ENCODE measurements around the gene PCSK6. TPM values are rescaled to one million over a fixed set of nuclear protein-coding genes. Genes with fewer than 3 reads are reported as not detected.

PCSK6 gene
- polyA plus RNA-seq, 1 donor from 2014 or later, result 1.1 TPM

DNA sequence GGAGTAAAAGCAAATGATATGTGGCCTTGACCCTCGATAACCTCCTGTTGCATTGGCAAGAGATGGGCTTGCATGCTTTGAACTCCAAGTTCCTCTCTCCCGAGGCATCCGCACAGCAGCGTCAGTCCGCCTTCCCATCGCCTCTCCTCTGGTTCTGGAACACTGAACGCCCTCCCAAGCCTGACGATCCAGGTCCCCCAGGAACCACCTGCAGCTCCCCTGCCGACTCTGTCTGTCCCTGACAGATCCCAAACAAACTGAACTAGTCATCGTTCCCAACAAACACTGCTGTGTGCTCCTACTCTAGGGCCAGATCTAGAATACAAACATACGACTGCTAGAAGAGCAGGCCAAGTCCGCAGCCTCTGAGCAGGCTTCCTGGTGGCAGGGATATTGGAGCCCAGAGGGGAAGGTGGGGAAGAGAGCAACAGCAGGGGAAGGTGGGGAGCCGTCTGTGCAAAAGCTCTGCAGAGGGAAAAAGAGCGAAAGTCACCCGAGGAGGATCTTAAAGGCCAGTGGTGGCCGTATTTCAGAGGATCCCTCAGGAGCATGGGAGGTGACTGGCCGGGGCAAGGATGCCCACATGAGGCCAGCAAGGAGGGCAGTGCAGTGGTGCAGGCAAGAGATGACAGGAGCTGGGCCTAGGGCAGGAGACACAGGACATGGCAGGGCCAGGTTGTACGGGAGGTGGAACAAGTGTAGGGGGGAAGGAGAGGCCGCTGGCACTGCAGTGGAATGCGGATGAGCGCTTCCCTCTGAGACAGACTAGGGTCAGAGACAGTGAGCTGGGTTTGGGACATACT, 50.8 kb downstream of the PCSK6 start:
- Histone ChIP-seq H3K9me3 (ENCODE audit: low read length) (no peaks in the 10 kb centered on the region), H4K20me1 (ENCODE audit: insufficient read depth) (no peaks in the 10 kb centered on the region), H3K4me3 (ENCODE audit: low read length) (no peak overlapping the region), H3K36me3 (ENCODE audit: insufficient read depth, low read length) (no peaks in the 10 kb centered on the region), H3K4me2 (ENCODE audit: low read length) (no peak overlapping the region), H3K27me3 (ENCODE audit: insufficient read depth, low read depth, low read length) (no peaks in the 10 kb centered on the region), H3F3A (ENCODE audit: insufficient read depth, low read length, poor library complexity, severe bottlenecking) (no peaks in the 10 kb centered on the region), H3K27ac (ENCODE audit: low read length) (no peak overlapping the region), H3K9ac (ENCODE audit: low read length) (no peak overlapping the region), H3K9me2 (ENCODE audit: insufficient read depth, low read length) (no peaks in the 10 kb centered on the region), H3K79me2 (replicated peaks; ENCODE audit: insufficient read depth, low read length) (no peaks in the 10 kb centered on the region), H2AFZ (ENCODE audit: low read depth, low read length) (no peak overlapping the region)
- no peak for TF ChIP-seq EZH2 (IDR thresholded peaks at IDR 0.05; ENCODE audit: borderline replicate concordance, insufficient read depth, low read length, poor library complexity, severe bottlenecking)
- no peak for TF ChIP-seq SMC3 (conservative IDR thresholded peaks at IDR 0.05; ENCODE audit: poor library complexity)

DNA sequence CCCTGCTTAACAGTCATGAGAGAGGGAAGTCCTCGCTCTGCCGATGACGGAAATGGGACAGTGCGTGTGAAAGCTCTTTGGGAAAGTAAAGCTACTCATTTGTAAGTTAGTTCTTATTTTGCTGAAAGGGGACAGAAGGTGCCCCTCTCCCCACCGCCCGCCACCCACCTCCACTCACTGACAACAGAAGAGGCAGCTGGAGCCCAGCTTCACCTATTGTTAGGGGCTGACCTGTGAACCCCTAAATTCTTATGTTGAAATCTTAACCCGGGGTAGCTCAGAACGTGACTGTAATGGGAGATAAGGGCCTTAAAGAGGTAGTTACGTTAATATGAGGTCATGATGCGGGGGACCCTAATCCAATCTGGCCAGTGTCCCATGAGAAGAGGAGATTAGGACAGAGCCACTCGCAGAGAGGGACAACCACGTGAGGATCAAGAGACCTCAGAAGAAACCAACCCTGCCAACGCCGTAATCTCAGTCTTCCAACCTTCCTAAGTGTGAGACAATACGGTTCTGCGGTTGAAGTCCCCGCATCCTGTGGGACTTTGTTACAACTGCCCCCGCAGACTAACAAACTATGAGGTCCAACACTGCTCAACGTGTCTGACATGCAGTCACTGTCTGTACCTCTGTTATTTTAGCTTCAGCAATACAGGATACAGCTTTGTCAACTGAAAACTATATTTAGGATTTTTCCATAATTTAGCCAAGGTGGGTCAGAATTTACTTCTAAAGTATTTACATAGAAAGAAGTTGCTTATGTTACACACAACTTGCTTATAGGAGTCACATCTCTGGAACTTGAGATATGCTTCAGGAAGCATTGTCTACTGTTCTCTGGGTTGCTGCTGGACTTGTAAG, 51.7 kb downstream of the PCSK6 start:
- H3K36me3 ChIP-seq (ENCODE audit: insufficient read depth, low read length), result no peaks in the 10 kb centered on the region
- H3K27me3 ChIP-seq (ENCODE audit: insufficient read depth, low read depth, low read length), result no peaks in the 10 kb centered on the region
- H3K9me3 ChIP-seq (ENCODE audit: low read length), result no peaks in the 10 kb centered on the region
- H2AFZ ChIP-seq (ENCODE audit: low read depth, low read length), result no peak overlapping the region
- no peaks in the 10 kb centered on the region for H3K9me2 ChIP-seq (ENCODE audit: insufficient read depth, low read length)
- H3K9ac ChIP-seq (ENCODE audit: low read length), result no peak overlapping the region
- H3K4me3 ChIP-seq (ENCODE audit: low read length), result no peak overlapping the region
- H3K27ac ChIP-seq (ENCODE audit: low read length), result no peak overlapping the region
- TF ChIP-seq EZH2 (IDR thresholded peaks at IDR 0.05; ENCODE audit: borderline replicate concordance, insufficient read depth, low read length, poor library complexity, severe bottlenecking), result no peak
- no peak for TF ChIP-seq EP300 (conservative IDR thresholded peaks at IDR 0.05; ENCODE audit: poor library complexity, severe bottlenecking)
- TF ChIP-seq, protein P1, sequence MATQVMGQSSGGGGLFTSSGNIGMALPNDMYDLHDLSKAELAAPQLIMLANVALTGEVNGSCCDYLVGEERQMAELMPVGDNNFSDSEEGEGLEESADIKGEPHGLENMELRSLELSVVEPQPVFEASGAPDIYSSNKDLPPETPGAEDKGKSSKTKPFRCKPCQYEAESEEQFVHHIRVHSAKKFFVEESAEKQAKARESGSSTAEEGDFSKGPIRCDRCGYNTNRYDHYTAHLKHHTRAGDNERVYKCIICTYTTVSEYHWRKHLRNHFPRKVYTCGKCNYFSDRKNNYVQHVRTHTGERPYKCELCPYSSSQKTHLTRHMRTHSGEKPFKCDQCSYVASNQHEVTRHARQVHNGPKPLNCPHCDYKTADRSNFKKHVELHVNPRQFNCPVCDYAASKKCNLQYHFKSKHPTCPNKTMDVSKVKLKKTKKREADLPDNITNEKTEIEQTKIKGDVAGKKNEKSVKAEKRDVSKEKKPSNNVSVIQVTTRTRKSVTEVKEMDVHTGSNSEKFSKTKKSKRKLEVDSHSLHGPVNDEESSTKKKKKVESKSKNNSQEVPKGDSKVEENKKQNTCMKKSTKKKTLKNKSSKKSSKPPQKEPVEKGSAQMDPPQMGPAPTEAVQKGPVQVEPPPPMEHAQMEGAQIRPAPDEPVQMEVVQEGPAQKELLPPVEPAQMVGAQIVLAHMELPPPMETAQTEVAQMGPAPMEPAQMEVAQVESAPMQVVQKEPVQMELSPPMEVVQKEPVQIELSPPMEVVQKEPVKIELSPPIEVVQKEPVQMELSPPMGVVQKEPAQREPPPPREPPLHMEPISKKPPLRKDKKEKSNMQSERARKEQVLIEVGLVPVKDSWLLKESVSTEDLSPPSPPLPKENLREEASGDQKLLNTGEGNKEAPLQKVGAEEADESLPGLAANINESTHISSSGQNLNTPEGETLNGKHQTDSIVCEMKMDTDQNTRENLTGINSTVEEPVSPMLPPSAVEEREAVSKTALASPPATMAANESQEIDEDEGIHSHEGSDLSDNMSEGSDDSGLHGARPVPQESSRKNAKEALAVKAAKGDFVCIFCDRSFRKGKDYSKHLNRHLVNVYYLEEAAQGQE (IDR thresholded peaks at IDR 0.05; ENCODE audit: borderline replicate concordance), result no peak
- TF ChIP-seq POLR2AphosphoS5 (IDR thresholded peaks at IDR 0.05), result no peak
- H4K20me1 ChIP-seq (ENCODE audit: insufficient read depth), result no peaks in the 10 kb centered on the region
- no peaks in the 10 kb centered on the region for H3F3A ChIP-seq (ENCODE audit: insufficient read depth, low read length, poor library complexity, severe bottlenecking)
- no peak overlapping the region for H3K4me2 ChIP-seq (ENCODE audit: low read length)
- H3K79me2 ChIP-seq (replicated peaks; ENCODE audit: insufficient read depth, low read length), result no peaks in the 10 kb centered on the region

DNA sequence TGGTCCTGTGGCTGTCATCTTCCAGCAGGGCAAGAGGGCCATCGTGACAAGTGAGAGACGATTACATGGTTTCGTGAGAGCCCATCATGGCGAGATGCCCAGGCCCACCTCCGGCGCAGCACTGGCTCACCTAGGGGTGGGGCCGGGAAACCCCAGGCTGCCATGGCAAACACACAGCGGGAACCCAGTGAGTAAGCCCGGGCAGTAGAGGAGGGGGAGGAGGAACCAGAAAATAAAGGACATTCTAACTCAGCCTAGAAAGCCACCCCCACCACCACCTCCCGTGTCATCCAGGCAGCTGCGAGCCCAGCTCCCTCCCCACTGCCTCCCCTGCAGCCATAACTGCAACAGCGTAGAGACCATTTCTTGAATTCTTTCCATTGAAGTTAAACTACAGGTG, 52.3 kb downstream of the PCSK6 start:
- no peaks in the 10 kb centered on the region for H3K27me3 ChIP-seq (ENCODE audit: insufficient read depth, low read depth, low read length)
- H3K79me2 ChIP-seq (replicated peaks; ENCODE audit: insufficient read depth, low read length), result no peaks in the 10 kb centered on the region
- no peaks in the 10 kb centered on the region for H3K9me2 ChIP-seq (ENCODE audit: insufficient read depth, low read length)
- H3K4me2 ChIP-seq (ENCODE audit: low read length), result no peak overlapping the region
- no peak overlapping the region for H3K4me3 ChIP-seq (ENCODE audit: low read length)
- H3F3A ChIP-seq (ENCODE audit: insufficient read depth, low read length, poor library complexity, severe bottlenecking), result no peaks in the 10 kb centered on the region
- no peak overlapping the region for H2AFZ ChIP-seq (ENCODE audit: low read depth, low read length)
- no peaks in the 10 kb centered on the region for H3K36me3 ChIP-seq (ENCODE audit: insufficient read depth, low read length)
- TF ChIP-seq EZH2 (IDR thresholded peaks at IDR 0.05; ENCODE audit: borderline replicate concordance, insufficient read depth, low read length, poor library complexity, severe bottlenecking) (no peak), EP300 (conservative IDR thresholded peaks at IDR 0.05; ENCODE audit: poor library complexity, severe bottlenecking) (no peak), SMC3 (conservative IDR thresholded peaks at IDR 0.05; ENCODE audit: poor library complexity) (no peak), TAF1 (IDR thresholded peaks at IDR 0.05; ENCODE audit: low read depth) (no peak), RAD21 (conservative IDR thresholded peaks at IDR 0.05) (no peak), POLR2AphosphoS5 (IDR thresholded peaks at IDR 0.05) (no peak)
- TF ChIP-seq, protein P2, sequence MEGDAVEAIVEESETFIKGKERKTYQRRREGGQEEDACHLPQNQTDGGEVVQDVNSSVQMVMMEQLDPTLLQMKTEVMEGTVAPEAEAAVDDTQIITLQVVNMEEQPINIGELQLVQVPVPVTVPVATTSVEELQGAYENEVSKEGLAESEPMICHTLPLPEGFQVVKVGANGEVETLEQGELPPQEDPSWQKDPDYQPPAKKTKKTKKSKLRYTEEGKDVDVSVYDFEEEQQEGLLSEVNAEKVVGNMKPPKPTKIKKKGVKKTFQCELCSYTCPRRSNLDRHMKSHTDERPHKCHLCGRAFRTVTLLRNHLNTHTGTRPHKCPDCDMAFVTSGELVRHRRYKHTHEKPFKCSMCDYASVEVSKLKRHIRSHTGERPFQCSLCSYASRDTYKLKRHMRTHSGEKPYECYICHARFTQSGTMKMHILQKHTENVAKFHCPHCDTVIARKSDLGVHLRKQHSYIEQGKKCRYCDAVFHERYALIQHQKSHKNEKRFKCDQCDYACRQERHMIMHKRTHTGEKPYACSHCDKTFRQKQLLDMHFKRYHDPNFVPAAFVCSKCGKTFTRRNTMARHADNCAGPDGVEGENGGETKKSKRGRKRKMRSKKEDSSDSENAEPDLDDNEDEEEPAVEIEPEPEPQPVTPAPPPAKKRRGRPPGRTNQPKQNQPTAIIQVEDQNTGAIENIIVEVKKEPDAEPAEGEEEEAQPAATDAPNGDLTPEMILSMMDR (IDR thresholded peaks at IDR 0.05; ENCODE audit: poor library complexity, severe bottlenecking), result no peak
- H4K20me1 ChIP-seq (ENCODE audit: insufficient read depth), result no peaks in the 10 kb centered on the region
- H3K9me3 ChIP-seq (ENCODE audit: low read length), result no peaks in the 10 kb centered on the region
- no peak overlapping the region for H3K27ac ChIP-seq (ENCODE audit: low read length)
- H3K9ac ChIP-seq (ENCODE audit: low read length), result no peak overlapping the region

All from neural cell (in vitro differentiated cells).